A549 (cell line): ENCODE data around the gene MLST8. TPM values are rescaled to one million over a fixed set of nuclear protein-coding genes. Genes with fewer than 3 reads are reported as not detected.

Experiments
- ATAC-seq, 2 experiments: fragments of 200-7000 bp in 1 of 2; fragments of >200 bp in 1 of 2; cut with Nextera tagmentation in 1 of 2; cut with Tn5 transposase in 1 of 2; 3 replicates each; pipeline versions ENCODE4 v1.8.0 to v1.9.1; 2018 to 2020; ENCODE audit warnings: mild to moderate bottlenecking in 1 of 2, moderate library complexity in 1 of 2
- CTCF ChIA-PET: fragments of 300-600 bp; sonication (Branson Sonifier 250); formaldehyde crosslinking; extraction: SDS; loops from one replicate; lab custom pipeline; 2021; ENCODE audit warnings: antibody characterized with exemption, inconsistent platforms; lab: Yijun Ruan, JAX
- POLR2A ChIA-PET: fragments of 350-600 bp; formaldehyde crosslinking; extraction: SDS; loops from one replicate; lab custom pipeline; 2021; ENCODE audit warnings: antibody characterized with exemption, inconsistent platforms; lab: Yijun Ruan, JAX
- DNase-seq, 2 experiments: peaks; one replicate each; pipeline versions ENCODE4 v3.0.0 to v3.0.0-alpha.2; 2011 to 2016; ENCODE audit warnings: low read depth in 1 of 2, low spot score in 1 of 2
- FAIRE-seq: peaks from 2 replicates; lab custom pipeline; 2011; peaks lifted over from hg19 to GRCh38; lab: Jason Lieb, UNC
- H3K27ac ChIP-seq, 2 experiments: fragments of >200 bp; sonication (Bioruptor Twin); formaldehyde crosslinking; 3 replicates each; pipeline ENCODE4 v1.5.1; 2016 to 2017
- H3K4me1 ChIP-seq: fragments of >200 bp; sonication (Bioruptor Twin); formaldehyde crosslinking; 3 replicates; pipeline ENCODE4 v1.6.1; 2016
- H3K4me2 ChIP-seq: fragments of >200 bp; sonication (Bioruptor Twin); formaldehyde crosslinking; 3 replicates; pipeline ENCODE4 v1.6.1; 2016
- H3K4me3 ChIP-seq: fragments of >200 bp; sonication (Bioruptor Twin); formaldehyde crosslinking; 3 replicates; pipeline ENCODE4 v1.5.1; 2016
- H3K9me3 ChIP-seq: fragments of >200 bp; sonication (Bioruptor Twin); formaldehyde crosslinking; 3 replicates; pipeline ENCODE4 v1.6.1; 2016
- CBX2 ChIP-seq: fragments of 200-600 bp; sonication (generic); IDR thresholded peaks from 2 replicates; pipeline ENCODE4 v1.6.1; 2016; ENCODE audit warnings: low read depth, mild to moderate bottlenecking, borderline replicate concordance
- CBX8 ChIP-seq: fragments of 200-600 bp; sonication (generic); IDR thresholded peaks from 2 replicates; pipeline ENCODE4 v1.6.1; 2016
- CEBPB ChIP-seq, 2 experiments: fragments of >200 bp in 1 of 2; sonication (Bioruptor Twin) in 1 of 2; formaldehyde crosslinking in 1 of 2; IDR thresholded peaks; 2 replicates each; pipeline ENCODE4 v1.6.1; 2012 to 2016
- EHF ChIP-seq: fragments of 250-450 bp; sonication (Bioruptor Pico); IDR thresholded peaks from 2 replicates; pipeline ENCODE4 v1.5.0; 2020; ENCODE audit warnings: mild to moderate bottlenecking
- FOSL2 ChIP-seq, 2 experiments: fragments of 450-650 bp in 1 of 2; fragments of >200 bp in 1 of 2; sonication (Bioruptor Twin) in 1 of 2; formaldehyde crosslinking; IDR thresholded peaks; 2 replicates each; pipeline versions ENCODE4 v1.5.0 to v1.6.1; 2016 to 2020; ENCODE audit warnings: mild to moderate bottlenecking in 1 of 2, moderate library complexity in 1 of 2
- FOXS1 ChIP-seq: fragments of 250-450 bp; sonication (Bioruptor Pico); IDR thresholded peaks from 2 replicates; pipeline ENCODE4 v1.5.0; 2020; ENCODE audit warnings: mild to moderate bottlenecking, moderate library complexity
- GATA3 ChIP-seq: IDR thresholded peaks from 2 replicates; pipeline ENCODE4 v1.6.1; 2012; ENCODE audit warnings: borderline replicate concordance
- HDAC2 ChIP-seq: fragments of 200-600 bp; sonication (generic); IDR thresholded peaks from 2 replicates; pipeline ENCODE4 v1.6.1; 2016
- HOXB5 ChIP-seq: fragments of 250-450 bp; sonication (Bioruptor Pico); IDR thresholded peaks from 2 replicates; pipeline ENCODE4 v1.5.0; 2020; ENCODE audit warnings: mild to moderate bottlenecking, moderate library complexity
- JUN ChIP-seq, 2 experiments: fragments of >200 bp; sonication (Bioruptor Twin); formaldehyde crosslinking; IDR thresholded peaks; 2 replicates in 1 of 2; 3 replicates in 1 of 2; pipeline ENCODE4 v1.6.1; 2016 to 2017
- JUNB ChIP-seq: fragments of >200 bp; sonication (Bioruptor Twin); formaldehyde crosslinking; IDR thresholded peaks from 2 replicates; pipeline ENCODE4 v1.6.1; 2016
- KDM5A ChIP-seq: fragments of 200-600 bp; sonication (generic); IDR thresholded peaks from 2 replicates; pipeline ENCODE4 v1.6.1; 2016; ENCODE audit warnings: antibody characterized with exemption, mild to moderate bottlenecking
- MAZ ChIP-seq: fragments of 150-350 bp; IDR thresholded peaks from 2 replicates; pipeline ENCODE4 v1.6.1; 2014; ENCODE audit warnings: antibody characterized with exemption, low read depth, low read length, borderline replicate concordance
- NFE2L2 ChIP-seq: fragments of 150-350 bp; conservative IDR thresholded peaks from 2 replicates; pipeline ENCODE4 v1.6.1; 2014; ENCODE audit warnings: low read length
- POLR2A ChIP-seq: IDR thresholded peaks from 2 replicates; pipeline ENCODE4 v1.6.1; 2012; ENCODE audit warnings: mild to moderate bottlenecking, low read length
- POLR2AphosphoS2 ChIP-seq: conservative IDR thresholded peaks from 2 replicates; pipeline ENCODE4 v1.6.1; 2012; ENCODE audit warnings: low read length, improper control_type of control experiment, inconsistent platforms
- RAD21 ChIP-seq, 2 experiments: fragments of >200 bp in 1 of 2; sonication (Bioruptor Twin) in 1 of 2; formaldehyde crosslinking in 1 of 2; IDR thresholded peaks in 1 of 2; conservative IDR thresholded peaks in 1 of 2; 2 replicates in 1 of 2; 3 replicates in 1 of 2; pipeline ENCODE4 v1.6.1; 2012 to 2018; ENCODE audit warnings: inconsistent platforms in 1 of 2
- RCOR1 ChIP-seq: fragments of 150-350 bp; IDR thresholded peaks from 2 replicates; pipeline ENCODE4 v1.6.1; 2014; ENCODE audit warnings: antibody characterized with exemption, low read length, low read depth
- RNF2 ChIP-seq: fragments of 200-600 bp; sonication (generic); IDR thresholded peaks from 2 replicates; pipeline ENCODE4 v1.6.1; 2016; ENCODE audit warnings: low read depth, mild to moderate bottlenecking, antibody characterized with exemption, moderate library complexity, borderline replicate concordance
- TP53 ChIP-seq: fragments of 250-450 bp; sonication (Bioruptor Pico); IDR thresholded peaks from 2 replicates; pipeline ENCODE4 v1.5.0; 2021; ENCODE audit warnings: mild to moderate bottlenecking, moderate library complexity
- ZNF302 ChIP-seq: fragments of 250-450 bp; sonication (Bioruptor Pico); IDR thresholded peaks from 2 replicates; pipeline ENCODE4 v1.9.0; 2021; ENCODE audit warnings: inconsistent platforms, mild to moderate bottlenecking, moderate library complexity
- WGBS: methylation state at CpG from one replicate; pipeline ENCODE4 v1.1.6; 2017; ENCODE audit errors: missing lambda C conversion rate; 5-methylcytosine and 5-hydroxymethylcytosine counted together
- polyA plus RNA-seq, 4 experiments: library from polyadenylated mRNA; depleted of rRNA in 3 of 4; stranded (reverse); fragments of >200 nt; fragmentation: RNase III in 1 of 4; extraction: RNeasy Plus Mini Kit Qiagen cat#74134 plus additional on column Dnase treatment in 1 of 4; gene quantifications; 2 replicates in 3 of 4; 3 replicates in 1 of 4; pipeline ENCODE4 v1.2.3, GENCODE V29; 2011 to 2017
- TF ChIP-seq, protein P1 (sequence below): IDR thresholded peaks from 2 replicates; pipeline ENCODE4 v1.6.1; 2012
- TF ChIP-seq, protein P2 (sequence below): fragments of 450-650 bp; IDR thresholded peaks from 2 replicates; pipeline ENCODE4 v1.6.1; 2014; ENCODE audit warnings: antibody characterized with exemption
- TF ChIP-seq, protein P3 (sequence below): fragments of >200 bp; sonication (Bioruptor Twin); formaldehyde crosslinking; IDR thresholded peaks from 3 replicates; pipeline ENCODE4 v1.6.1; 2016
- TF ChIP-seq, protein P4 (sequence below): fragments of >200 bp; sonication (Bioruptor Twin); formaldehyde crosslinking; IDR thresholded peaks from 2 replicates; pipeline ENCODE4 v1.6.1; 2016
- TF ChIP-seq, protein P5 (sequence below): fragments of 250-450 bp; sonication (Bioruptor Pico); IDR thresholded peaks from 2 replicates; pipeline ENCODE4 v1.5.0; 2021; ENCODE audit warnings: mild to moderate bottlenecking, moderate library complexity, borderline replicate concordance
- TF ChIP-seq, protein P6 (sequence below): fragments of 250-450 bp; sonication (Bioruptor Pico); IDR thresholded peaks from 2 replicates; pipeline ENCODE4 v1.5.0; 2020; ENCODE audit warnings: low read depth, mild to moderate bottlenecking, moderate library complexity

MLST8 gene
- polyA plus RNA-seq, 2 of the 4 experiments (the other 2 are of a cell fraction) = 46.8 to 53.9 TPM

DNA sequence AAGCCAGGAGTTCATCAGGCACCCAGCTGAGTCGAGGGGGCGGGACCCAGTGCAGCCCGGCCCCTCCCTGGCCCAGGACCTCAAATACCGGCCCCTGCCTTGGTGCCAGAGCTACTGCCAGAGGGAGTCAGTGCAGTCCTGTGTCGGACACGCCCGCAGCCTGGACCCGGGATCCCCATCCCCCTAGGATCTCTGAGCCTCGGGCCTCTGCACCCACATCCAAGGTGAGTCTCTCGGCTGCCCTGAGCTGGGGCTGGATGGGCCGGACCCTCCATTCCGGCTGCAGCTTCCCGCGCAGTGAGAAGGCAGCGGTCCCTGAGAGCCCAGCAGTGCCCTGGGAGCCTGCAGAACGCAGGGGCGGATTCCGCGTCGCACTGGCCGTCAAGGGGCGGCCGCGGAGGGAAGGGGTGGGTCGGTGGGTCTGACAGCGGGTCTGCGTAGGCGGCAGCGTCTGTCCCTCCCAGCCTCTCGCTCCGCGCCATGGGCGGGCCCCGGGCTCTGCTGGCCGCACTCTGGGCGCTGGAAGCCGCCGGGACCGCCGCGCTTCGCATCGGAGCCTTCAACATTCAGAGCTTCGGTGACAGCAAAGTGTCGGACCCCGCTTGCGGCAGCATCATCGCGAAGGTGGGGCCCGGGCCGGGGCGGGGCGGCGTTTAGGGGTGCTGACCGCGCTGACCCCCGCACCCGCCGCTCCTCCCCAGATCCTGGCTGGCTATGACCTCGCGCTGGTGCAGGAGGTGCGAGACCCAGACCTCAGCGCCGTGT, 31.3 kb downstream of the MLST8 start, which contains the start of gene DNASE1L2:
Gene DNASE1L2, plus strand, starts transcription at position 108 of the 765 bp plus-strand sequence. Its CDS starts 373 bp downstream, at position 481.
- no peak within 1 kb of the TSS for H3K4me2 ChIP-seq
- H3K4me1 ChIP-seq = no peaks in the 10 kb centered on the region
- H3K27ac ChIP-seq = 0 out of 6 replicates have a peak within 1 kb of the TSS, but pooled peaks of 1 of the 2 experiments have one; percentile 7
- WGBS = 91% methylated on average over 53 of the region's 64 CpGs
- ChIA-PET CTCF (interaction anchor here (0.9 to 1.2 kb wide), 2 partner anchors 8 to 41 kb away, joined by 3 read pairs; no protein-coding TSS in a partner anchor), POLR2A (interaction anchor here (0.9 to 1.3 kb wide), 2 partner anchors 15 to 81 kb away, joined by 3 to 4 read pairs; partner anchors contain the start of genes ECI1 and TRAF7)
- ATAC-seq (peak; percentile 25 to 57), DNase-seq (peak in 1 of 2 experiments; percentile 52), FAIRE-seq (no peak)
- H3K4me3 ChIP-seq = no peak within 1 kb of the TSS
- no peak for TF ChIP-seq HDAC2
- no peak for TF ChIP-seq CBX8
- TF ChIP-seq TP53 (CRISPR knock-in tag) = peak; percentile 52; the same call in 1 of the 2 replicates
- no peak for TF ChIP-seq POLR2AphosphoS2
- no peak for TF ChIP-seq JUNB
- TF ChIP-seq FOSL2 (IDR thresholded peaks at IDR 0.05) = no peak
- TF ChIP-seq FOSL2 (CRISPR knock-in tag; IDR thresholded peaks at IDR 0.05) = no peak
- no peak for TF ChIP-seq CEBPB (IDR thresholded peaks at IDR 0.05)
- no peak for TF ChIP-seq EHF (CRISPR knock-in tag)
- TF ChIP-seq, protein P1, sequence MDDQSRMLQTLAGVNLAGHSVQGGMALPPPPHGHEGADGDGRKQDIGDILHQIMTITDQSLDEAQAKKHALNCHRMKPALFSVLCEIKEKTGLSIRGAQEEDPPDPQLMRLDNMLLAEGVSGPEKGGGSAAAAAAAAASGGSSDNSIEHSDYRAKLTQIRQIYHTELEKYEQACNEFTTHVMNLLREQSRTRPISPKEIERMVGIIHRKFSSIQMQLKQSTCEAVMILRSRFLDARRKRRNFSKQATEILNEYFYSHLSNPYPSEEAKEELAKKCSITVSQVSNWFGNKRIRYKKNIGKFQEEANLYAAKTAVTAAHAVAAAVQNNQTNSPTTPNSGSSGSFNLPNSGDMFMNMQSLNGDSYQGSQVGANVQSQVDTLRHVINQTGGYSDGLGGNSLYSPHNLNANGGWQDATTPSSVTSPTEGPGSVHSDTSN = no peak
- TF ChIP-seq NFE2L2 = no peak
- TF ChIP-seq HOXB5 = no peak
- TF ChIP-seq, protein P2, sequence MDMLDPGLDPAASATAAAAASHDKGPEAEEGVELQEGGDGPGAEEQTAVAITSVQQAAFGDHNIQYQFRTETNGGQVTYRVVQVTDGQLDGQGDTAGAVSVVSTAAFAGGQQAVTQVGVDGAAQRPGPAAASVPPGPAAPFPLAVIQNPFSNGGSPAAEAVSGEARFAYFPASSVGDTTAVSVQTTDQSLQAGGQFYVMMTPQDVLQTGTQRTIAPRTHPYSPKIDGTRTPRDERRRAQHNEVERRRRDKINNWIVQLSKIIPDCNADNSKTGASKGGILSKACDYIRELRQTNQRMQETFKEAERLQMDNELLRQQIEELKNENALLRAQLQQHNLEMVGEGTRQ = no peak
- 0 out of 2 replicates have a peak, but pooled peaks have one; percentile 1 for TF ChIP-seq POLR2A
- TF ChIP-seq CBX2 = no peak
- TF ChIP-seq FOXS1 (CRISPR knock-in tag) = no peak
- no peak for TF ChIP-seq GATA3
- TF ChIP-seq MAZ = no peak
- TF ChIP-seq, protein P3, sequence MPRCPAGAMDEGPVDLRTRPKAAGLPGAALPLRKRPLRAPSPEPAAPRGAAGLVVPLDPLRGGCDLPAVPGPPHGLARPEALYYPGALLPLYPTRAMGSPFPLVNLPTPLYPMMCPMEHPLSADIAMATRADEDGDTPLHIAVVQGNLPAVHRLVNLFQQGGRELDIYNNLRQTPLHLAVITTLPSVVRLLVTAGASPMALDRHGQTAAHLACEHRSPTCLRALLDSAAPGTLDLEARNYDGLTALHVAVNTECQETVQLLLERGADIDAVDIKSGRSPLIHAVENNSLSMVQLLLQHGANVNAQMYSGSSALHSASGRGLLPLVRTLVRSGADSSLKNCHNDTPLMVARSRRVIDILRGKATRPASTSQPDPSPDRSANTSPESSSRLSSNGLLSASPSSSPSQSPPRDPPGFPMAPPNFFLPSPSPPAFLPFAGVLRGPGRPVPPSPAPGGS = no peak
- TF ChIP-seq, protein P4, sequence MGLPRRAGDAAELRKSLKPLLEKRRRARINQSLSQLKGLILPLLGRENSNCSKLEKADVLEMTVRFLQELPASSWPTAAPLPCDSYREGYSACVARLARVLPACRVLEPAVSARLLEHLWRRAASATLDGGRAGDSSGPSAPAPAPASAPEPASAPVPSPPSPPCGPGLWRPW = no peak
- no peak for TF ChIP-seq KDM5A
- no peak for TF ChIP-seq RCOR1
- TF ChIP-seq, protein P5, sequence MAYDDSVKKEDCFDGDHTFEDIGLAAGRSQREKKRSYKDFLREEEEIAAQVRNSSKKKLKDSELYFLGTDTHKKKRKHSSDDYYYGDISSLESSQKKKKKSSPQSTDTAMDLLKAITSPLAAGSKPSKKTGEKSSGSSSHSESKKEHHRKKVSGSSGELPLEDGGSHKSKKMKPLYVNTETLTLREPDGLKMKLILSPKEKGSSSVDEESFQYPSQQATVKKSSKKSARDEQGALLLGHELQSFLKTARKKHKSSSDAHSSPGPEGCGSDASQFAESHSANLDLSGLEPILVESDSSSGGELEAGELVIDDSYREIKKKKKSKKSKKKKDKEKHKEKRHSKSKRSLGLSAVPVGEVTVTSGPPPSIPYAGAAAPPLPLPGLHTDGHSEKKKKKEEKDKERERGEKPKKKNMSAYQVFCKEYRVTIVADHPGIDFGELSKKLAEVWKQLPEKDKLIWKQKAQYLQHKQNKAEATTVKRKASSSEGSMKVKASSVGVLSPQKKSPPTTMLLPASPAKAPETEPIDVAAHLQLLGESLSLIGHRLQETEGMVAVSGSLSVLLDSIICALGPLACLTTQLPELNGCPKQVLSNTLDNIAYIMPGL (CRISPR knock-in tag) = no peak
- TF ChIP-seq RNF2 = no peak
- no peak for TF ChIP-seq ZNF302
- TF ChIP-seq JUN (IDR thresholded peaks at IDR 0.05) = 0 out of 5 replicates have a peak, but pooled peaks of 1 of the 2 experiments have one; percentile 2
- no peak for TF ChIP-seq RAD21 (conservative IDR thresholded peaks at IDR 0.05 in 1 of 2, IDR thresholded peaks at IDR 0.05 in 1 of 2)
- TF ChIP-seq, protein P6, sequence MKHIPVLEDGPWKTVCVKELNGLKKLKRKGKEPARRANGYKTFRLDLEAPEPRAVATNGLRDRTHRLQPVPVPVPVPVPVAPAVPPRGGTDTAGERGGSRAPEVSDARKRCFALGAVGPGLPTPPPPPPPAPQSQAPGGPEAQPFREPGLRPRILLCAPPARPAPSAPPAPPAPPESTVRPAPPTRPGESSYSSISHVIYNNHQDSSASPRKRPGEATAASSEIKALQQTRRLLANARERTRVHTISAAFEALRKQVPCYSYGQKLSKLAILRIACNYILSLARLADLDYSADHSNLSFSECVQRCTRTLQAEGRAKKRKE (CRISPR knock-in tag) = no peak
- H3K9me3 ChIP-seq = no peaks in the 10 kb centered on the region
